Endodermal cell (in vitro differentiated cells): ENCODE results near the gene ADTRP. TPM values are rescaled to one million over a fixed set of nuclear protein-coding genes. Genes with fewer than 3 reads are reported as not detected.

Source experiments
- DNase-seq: peaks from one replicate; pipeline ENCODE4 v3.0.0-alpha.2; 2017
- H3K27ac ChIP-seq: 2 replicates; pipeline ENCODE4 v1.5.1; 2013; ENCODE audit warnings: mild to moderate bottlenecking, low read depth, low read length, moderate library complexity
- H3K27me3 ChIP-seq: 2 replicates; pipeline ENCODE4 v1.6.1; 2013; ENCODE audit warnings: mild to moderate bottlenecking, low read length, moderate library complexity; ENCODE audit not compliant: insufficient read depth, control insufficient read depth, poor library complexity, severe bottlenecking
- H3K36me3 ChIP-seq: 2 replicates; pipeline ENCODE4 v1.7.0; 2013; ENCODE audit warnings: mild to moderate bottlenecking, low read length, moderate library complexity; ENCODE audit not compliant: control insufficient read depth, insufficient read depth
- H3K4me1 ChIP-seq: one replicate; pipeline ENCODE4 v1.7.0; 2013; ENCODE audit warnings: low read length; ENCODE audit not compliant: control insufficient read depth, insufficient read depth
- H3K4me3 ChIP-seq: 2 replicates; pipeline ENCODE4 v1.5.1; 2013; ENCODE audit warnings: mild to moderate bottlenecking, low read length, moderate library complexity
- H3K9ac ChIP-seq: 2 replicates; pipeline ENCODE4 v1.6.1; 2013; ENCODE audit warnings: mild to moderate bottlenecking, low read length, moderate library complexity; ENCODE audit not compliant: poor library complexity, severe bottlenecking; ENCODE audit errors: extremely low read depth
- H3K9me3 ChIP-seq: 2 replicates; pipeline ENCODE4 v1.6.1; 2013; ENCODE audit warnings: mild to moderate bottlenecking, low read length, moderate library complexity; ENCODE audit not compliant: control insufficient read depth
- H3K27ac Mint-ChIP-seq: 2 replicates; pipeline ENCODE4 v1.8.0; 2020; ENCODE audit warnings: mixed read lengths
- H3K27me3 Mint-ChIP-seq: 2 replicates; pipeline ENCODE4 v1.8.0; 2021; ENCODE audit warnings: mild to moderate bottlenecking, mixed read lengths; ENCODE audit not compliant: insufficient read depth
- H3K36me3 Mint-ChIP-seq: 2 replicates; pipeline ENCODE4 v1.8.0; 2020; ENCODE audit warnings: low read depth, mixed read lengths
- H3K4me1 Mint-ChIP-seq: 2 replicates; pipeline ENCODE4 v1.8.0; 2020; ENCODE audit warnings: mixed read lengths
- H3K4me3 Mint-ChIP-seq: 2 replicates; pipeline ENCODE4 v1.8.0; 2020; ENCODE audit warnings: mild to moderate bottlenecking, moderate library complexity, mixed read lengths
- H3K9me3 Mint-ChIP-seq: 2 replicates; pipeline ENCODE4 v1.8.0; 2020; ENCODE audit warnings: mild to moderate bottlenecking, mixed read lengths
- WGBS, 2 experiments: methylation state at CpG; one replicate each; pipeline versions ENCODE4 v1.1.5 to v1.1.7; 2013; ENCODE audit warnings: missing lambda C conversion rate in 2 of 2, mixed read lengths in 1 of 2; ENCODE audit not compliant: insufficient coverage in 1 of 2, insufficient read length in 1 of 2; 5-methylcytosine and 5-hydroxymethylcytosine counted together
- total RNA-seq, 2 donors: library from RNA; stranded (reverse); fragmentation: NEBNext Ultra II Directional in 1 of 2; extraction: Animal tissue kit (Norgen Biotek cat#: 25700) in 1 of 2; gene quantifications; 2 replicates in 1 of 2; 3 replicates in 1 of 2; pipeline ENCODE4 v1.2.1, GENCODE V29; 2021
- TF ChIP-seq, protein P1 (sequence below): fragments of 200-600 bp; sonication (generic); conservative IDR thresholded peaks from 2 replicates; pipeline ENCODE4 v1.5.0; 2021; ENCODE audit warnings: antibody characterized with exemption, mild to moderate bottlenecking

Gene ADTRP
- total RNA-seq, 2 donors from 2014 or later: 0.20 to 0.29 TPM

DNA sequence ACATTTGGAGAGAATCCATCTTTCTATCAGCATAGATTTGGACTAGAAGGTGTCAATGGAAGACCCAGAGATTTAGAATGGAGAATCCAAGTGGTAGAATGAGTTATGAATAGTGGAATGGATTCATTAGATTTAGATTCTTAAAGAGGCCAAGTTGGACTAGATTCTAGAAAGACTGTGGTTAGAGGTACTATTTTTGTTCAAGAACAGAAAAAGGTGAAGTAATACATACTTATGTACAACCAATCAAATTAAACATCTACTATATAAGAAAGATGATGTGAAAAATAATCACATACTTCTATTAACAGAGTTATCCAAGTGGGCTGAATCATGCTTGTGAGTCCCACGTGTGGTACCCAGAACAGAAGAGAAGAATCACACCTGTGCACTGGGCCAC lies 33.8 kb upstream of the ADTRP start:
- no peaks in the 10 kb centered on the region for H3K27me3 ChIP-seq

GRCh38 chr6:11811644-11812264 lies 33.2 kb upstream of the ADTRP start:
- 98 to 100% methylated on average over 1 to 3 of the region's 3 CpGs for WGBS, 2 experiments
- H3K27me3 Mint-ChIP-seq: no peaks in the 10 kb centered on the region

More for the DNA sequence above, 33.8 kb upstream of the ADTRP start:
- Mint-ChIP-seq H3K4me1 (peaks cover 4% of the 10 kb centered on the region), H3K4me3 (no peak overlapping the region), H3K27me3 (no peaks in the 10 kb centered on the region), H3K27ac (no peak overlapping the region), H3K9me3 (no peaks in the 10 kb centered on the region), H3K36me3 (no peaks in the 10 kb centered on the region)
- H3K9ac ChIP-seq: no peak overlapping the region
- no peaks in the 10 kb centered on the region for H3K36me3 ChIP-seq
- no peak overlapping the region for H3K27ac ChIP-seq
- no peak for DNase-seq
- H3K4me3 ChIP-seq: no peak overlapping the region
- TF ChIP-seq, protein P1, sequence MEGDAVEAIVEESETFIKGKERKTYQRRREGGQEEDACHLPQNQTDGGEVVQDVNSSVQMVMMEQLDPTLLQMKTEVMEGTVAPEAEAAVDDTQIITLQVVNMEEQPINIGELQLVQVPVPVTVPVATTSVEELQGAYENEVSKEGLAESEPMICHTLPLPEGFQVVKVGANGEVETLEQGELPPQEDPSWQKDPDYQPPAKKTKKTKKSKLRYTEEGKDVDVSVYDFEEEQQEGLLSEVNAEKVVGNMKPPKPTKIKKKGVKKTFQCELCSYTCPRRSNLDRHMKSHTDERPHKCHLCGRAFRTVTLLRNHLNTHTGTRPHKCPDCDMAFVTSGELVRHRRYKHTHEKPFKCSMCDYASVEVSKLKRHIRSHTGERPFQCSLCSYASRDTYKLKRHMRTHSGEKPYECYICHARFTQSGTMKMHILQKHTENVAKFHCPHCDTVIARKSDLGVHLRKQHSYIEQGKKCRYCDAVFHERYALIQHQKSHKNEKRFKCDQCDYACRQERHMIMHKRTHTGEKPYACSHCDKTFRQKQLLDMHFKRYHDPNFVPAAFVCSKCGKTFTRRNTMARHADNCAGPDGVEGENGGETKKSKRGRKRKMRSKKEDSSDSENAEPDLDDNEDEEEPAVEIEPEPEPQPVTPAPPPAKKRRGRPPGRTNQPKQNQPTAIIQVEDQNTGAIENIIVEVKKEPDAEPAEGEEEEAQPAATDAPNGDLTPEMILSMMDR: no peak
- WGBS, 2 experiments: 86 to 94% methylated on average over 1 of the region's 1 CpG
- no peaks in the 10 kb centered on the region for H3K4me1 ChIP-seq
- H3K9me3 ChIP-seq: no peaks in the 10 kb centered on the region

DNA sequence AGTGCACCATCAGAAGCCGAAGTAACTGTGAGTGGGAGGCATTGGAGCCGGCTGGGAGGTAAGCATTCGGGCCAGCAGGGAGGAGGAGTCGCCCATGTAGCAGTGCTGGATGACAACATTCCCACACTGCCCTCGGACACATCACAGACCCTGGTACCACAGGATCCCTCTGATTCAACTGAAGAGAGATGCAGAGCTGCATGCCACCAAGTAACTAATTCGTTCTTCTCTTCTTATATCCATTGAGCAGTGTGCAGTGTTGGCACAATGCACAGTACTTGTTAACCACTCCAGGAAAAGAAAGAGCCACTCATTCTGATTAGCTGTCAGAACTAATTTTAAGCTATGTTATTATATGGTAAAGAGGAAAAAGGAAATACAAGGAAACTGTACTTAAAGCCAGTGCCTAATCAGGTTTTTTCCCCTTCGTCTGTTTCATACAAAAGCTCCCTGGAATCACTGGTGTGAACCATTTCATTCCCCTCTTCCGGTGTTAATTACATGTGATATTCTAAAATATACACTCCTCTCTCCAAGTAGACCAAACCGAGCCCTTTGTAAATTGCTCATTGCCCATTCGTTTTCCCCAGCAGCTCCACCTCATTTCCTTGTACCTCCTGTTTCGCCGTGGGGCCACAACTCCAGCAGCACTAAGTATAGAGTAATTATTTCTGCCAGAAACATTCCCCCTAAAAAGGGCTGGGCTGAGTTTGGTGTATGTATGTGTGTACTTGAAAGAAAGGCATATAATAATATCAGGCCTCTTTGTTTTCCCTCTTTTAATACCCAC lies 32.4 kb upstream of the ADTRP start:
- Histone ChIP-seq H3K36me3 (no peaks in the 10 kb centered on the region), H3K27ac (no peak overlapping the region), H3K27me3 (no peaks in the 10 kb centered on the region), H3K9me3 (no peaks in the 10 kb centered on the region), H3K4me1 (no peaks in the 10 kb centered on the region), H3K9ac (no peak overlapping the region), H3K4me3 (no peak overlapping the region)
- 88 to 92% methylated on average over 9 to 12 of the region's 12 CpGs for WGBS, 2 experiments
- TF ChIP-seq, protein P1: no peak
- Mint-ChIP-seq H3K4me3 (no peak overlapping the region), H3K27ac (no peak overlapping the region), H3K9me3 (no peaks in the 10 kb centered on the region), H3K36me3 (no peaks in the 10 kb centered on the region), H3K27me3 (no peaks in the 10 kb centered on the region), H3K4me1 (peaks cover 14% of the 10 kb centered on the region)
- no peak for DNase-seq

More at GRCh38 chr6:11811644-11812264, 33.2 kb upstream of the ADTRP start:
- Mint-ChIP-seq H3K9me3 (no peaks in the 10 kb centered on the region), H3K27ac (no peak overlapping the region), H3K36me3 (no peaks in the 10 kb centered on the region), H3K4me3 (no peak overlapping the region), H3K4me1 (peaks cover 7% of the 10 kb centered on the region)
- no peaks in the 10 kb centered on the region for H3K27me3 ChIP-seq
- DNase-seq: no peak
- H3K36me3 ChIP-seq: no peaks in the 10 kb centered on the region
- H3K9me3 ChIP-seq: no peaks in the 10 kb centered on the region
- H3K9ac ChIP-seq: no peak overlapping the region
- no peak overlapping the region for H3K27ac ChIP-seq
- TF ChIP-seq, protein P1: no peak
- H3K4me1 ChIP-seq: no peaks in the 10 kb centered on the region
- H3K4me3 ChIP-seq: no peak overlapping the region
